DMS153 treated with DMSO at 0.1 percent for 48 hours (cell line): ENCODE measurements around the gene SAFB2.

ENCODE experiments used
- DNase-seq: peaks from one replicate; lab custom pipeline; 2025; ENCODE audit not compliant: unreplicated experiment; lab: John Stamatoyannopoulos, UW

SAFB2 gene

DNA sequence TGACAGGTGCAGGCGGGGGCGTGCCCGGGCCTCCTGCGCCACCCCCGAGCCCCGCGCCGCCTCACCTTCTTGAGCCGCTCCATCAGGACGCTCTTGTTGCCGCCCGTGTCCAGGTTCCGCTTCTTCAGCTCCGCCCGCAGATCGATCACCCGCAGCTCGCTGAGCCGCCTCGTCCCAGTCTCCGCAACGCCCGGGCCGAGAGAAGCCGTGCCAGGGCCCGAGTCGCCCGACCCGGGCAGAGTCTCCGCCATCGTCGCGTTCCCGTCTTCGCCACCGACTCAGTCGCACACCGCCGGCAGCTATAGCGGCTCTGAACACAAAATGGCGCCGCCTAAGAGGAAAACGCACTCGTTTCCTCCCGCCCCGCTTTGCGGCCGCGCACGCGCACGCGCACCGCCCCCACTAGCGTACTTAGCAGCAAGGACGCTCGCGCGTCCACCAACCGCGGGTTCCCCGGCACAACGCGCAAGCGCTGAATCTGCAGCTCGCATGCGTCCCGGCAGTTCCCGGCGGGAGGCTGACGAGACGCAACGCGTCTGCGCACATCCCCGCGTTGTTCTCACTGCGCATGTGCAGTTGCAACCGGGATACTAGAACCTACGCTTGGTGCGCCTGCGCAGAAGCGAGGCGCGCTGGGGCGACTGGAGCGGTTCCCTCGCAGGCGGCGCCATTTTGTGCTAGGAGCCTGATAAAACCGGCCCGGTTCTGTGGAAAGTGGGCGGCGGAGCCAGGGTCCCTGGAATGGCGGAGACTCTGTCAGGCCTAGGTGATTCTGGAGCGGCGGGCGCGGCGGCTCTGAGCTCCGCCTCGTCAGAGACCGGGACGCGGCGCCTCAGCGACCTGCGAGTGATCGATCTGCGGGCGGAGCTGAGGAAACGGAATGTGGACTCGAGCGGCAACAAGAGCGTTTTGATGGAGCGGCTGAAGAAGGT lies at the start of gene SAFB2, which contains the start of gene SAFB:
TSS of gene SAFB2 (minus strand) at position 312 of the 932 bp plus-strand sequence. CDS start at position 251, 61 bp downstream.
TSS of gene SAFB (plus strand) at position 619 of the 932 bp plus-strand sequence. CDS start at position 742, 123 bp downstream.
- peak; percentile 98 for DNase-seq

GRCh38 chr19:5671600-5671999 lies 49.0 kb upstream of the SAFB2 start:
- no peak for DNase-seq

DNA sequence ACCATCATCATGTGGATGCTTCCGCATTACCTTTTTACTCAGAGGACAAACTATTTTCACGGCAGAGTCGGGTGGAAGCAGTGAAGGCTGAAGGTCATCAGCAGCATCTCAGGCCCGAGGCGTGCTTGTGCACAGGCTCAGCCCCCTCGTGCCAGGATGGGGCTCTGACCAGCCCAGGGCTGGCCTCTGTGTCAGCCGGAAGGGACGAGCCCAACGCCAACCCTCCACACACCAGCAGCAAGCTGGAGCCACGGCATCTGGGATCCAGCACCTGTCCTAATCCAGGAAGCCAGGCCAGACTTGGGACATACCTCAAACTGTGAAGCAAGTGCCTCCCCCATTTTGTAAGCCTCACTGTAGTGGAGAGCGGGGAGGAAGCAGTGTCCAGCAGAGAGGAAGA lies 46.6 kb upstream of the SAFB2 start:
- no peak for DNase-seq

GRCh38 chr19:5667751-5668271 lies 45.2 kb upstream of the SAFB2 start:
- DNase-seq: no peak

DNA sequence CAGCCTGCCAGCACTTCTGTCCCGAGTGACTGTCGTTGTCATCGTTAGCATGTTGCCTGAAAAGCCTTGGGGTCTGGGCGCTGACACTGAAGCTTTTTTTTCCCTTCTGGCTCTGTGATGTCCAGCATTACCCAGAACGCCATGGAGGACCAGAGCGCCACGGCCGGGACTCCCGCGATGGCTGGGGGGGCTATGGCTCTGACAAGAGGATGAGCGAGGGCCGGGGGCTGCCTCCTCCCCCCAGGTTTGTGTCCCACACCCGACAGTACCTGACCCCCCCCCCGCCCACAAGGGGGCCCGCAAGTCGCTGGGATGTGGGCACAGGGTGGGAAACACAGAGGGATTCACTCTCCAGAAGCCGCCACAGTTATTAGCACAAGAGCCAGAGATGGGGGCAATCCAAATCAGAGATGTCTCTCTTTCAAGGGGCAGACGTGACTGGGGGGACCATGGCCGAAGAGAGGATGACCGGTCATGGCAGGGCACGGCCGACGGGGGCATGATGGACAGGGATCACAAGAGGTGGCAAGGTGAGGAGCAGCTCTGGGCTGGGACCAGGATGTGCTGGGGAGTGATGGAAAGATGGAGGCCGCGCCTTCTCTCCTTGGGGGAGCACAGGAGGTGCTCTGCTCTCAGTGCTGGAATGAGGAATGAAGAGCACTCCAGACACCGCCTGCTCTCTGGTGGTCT lies 44.5 kb upstream of the SAFB2 start:
- no peak for DNase-seq

DNA sequence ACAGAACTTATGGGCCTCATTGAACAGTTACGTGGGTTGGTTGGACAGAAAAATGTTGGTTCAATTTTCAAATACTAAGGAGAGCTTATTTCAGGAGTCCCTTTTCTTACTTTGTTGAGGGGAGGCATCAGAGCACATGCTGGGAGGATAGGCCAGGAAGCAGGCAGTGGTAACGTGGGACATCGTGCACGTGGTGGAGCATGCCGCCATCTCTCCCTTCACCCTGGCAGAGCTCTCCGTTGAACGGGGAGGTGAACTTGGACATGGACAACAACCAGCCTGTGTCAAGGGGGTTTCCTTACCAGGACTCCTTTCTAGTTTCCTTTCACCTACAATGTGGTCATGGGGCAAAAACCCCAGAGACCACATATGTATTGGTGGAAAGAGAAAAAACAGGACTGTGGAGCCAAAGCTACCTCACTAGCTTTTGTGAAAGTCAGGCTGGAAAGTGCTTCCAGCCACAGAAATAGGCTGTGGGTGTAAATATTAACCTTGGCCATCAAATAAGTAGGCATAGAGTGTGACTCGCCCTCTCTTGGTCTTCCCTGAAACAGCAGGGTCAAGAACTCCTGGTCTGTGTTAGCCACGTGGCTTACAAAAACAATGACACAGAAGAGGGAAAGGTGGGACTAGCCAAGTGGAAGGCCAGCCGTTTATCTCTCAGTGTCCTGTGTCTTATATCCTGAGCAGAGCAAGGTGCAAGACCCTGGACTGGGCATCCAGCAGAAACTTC lies 43.4 kb upstream of the SAFB2 start:
- DNase-seq: no peak

DNA sequence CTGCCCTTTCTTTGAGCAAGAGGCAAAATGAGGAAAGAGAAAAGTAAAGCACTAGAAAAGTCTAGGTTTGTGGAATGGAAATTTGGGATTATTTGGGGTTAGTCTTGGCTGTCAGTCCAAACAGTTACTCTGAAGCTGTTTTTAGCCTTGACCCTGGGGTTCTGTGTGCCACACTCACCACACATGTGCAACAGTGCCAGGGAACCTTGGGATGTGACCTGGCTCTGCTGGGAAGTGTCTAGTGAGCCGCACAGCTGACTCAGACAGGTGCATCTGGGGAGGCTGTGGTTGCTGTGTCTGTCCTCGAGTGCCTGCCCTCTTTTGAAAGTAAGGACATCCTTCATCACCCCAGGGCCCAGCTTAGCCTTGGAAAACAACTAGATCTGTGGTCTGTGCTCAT lies 41.9 kb upstream of the SAFB2 start:
- no peak for DNase-seq

DNA sequence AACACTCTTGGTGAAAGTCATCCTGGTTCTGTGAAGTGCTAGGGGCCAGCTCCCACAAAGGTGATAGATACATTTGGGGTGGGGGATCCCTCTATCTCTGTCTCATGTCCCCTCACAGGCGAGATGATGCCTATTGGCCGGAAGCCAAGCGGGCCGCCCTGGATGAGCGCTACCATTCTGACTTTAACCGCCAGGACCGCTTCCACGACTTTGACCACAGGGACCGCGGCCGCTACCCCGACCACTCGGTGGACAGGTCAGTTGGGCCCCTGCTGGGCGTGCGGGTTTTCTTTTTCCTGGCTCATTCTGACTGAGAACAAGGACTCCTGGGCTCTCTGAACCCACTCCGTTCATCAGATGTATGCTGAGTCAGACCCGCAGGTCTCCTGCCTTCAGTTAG lies 41.3 kb upstream of the SAFB2 start:
- DNase-seq: no peak

- no peak for DNase-seq
These were observed 38.9 kb upstream of the SAFB2 start for GRCh38 chr19:5661483-5661882.

- DNase-seq: no peak
These were observed 32.8 kb upstream of the SAFB2 start for GRCh38 chr19:5655412-5655811.

DNA sequence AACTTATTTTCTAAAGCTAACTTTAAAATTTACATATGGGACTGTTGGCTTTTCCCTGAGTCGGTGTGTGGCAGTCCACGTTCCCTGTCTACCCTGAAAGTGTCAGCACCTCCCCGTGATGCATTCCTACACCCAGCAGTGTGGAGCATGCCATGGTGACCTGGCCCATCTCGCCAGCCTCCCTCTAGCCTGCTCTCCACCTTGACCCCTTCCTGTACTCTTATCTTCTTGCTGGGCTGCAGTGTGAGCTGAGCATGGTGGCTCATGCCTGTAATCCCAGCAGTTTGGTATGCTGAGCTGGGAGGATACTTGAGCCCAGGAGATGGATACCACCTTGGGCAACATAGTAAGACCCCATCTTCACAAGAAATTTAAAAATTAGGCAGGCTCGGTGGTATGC lies 32.4 kb upstream of the SAFB2 start:
- DNase-seq: no peak

GRCh38 chr19:5652261-5652660 lies 29.7 kb upstream of the SAFB2 start:
- no peak for DNase-seq

DNA sequence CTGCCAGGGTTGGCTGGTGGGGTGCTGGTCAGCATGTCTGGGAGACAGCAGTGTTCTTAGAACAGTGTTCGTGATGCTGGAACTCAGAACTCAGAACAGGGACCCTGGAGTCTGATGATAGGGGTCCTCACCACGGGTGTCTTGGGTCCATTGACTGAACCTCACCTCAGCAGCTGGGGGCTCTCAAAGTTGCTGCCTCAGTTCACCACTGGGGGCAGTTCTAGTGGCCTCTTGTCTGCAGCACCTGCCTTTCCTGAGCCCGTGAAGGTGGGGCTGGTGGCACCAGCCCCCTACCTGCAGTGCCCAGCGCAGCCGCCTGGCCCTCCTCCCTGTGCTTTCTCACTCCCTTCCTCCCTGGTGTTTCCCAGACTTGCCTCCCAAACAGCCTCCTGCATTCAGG lies 28.8 kb upstream of the SAFB2 start:
- DNase-seq: no peak

DNA sequence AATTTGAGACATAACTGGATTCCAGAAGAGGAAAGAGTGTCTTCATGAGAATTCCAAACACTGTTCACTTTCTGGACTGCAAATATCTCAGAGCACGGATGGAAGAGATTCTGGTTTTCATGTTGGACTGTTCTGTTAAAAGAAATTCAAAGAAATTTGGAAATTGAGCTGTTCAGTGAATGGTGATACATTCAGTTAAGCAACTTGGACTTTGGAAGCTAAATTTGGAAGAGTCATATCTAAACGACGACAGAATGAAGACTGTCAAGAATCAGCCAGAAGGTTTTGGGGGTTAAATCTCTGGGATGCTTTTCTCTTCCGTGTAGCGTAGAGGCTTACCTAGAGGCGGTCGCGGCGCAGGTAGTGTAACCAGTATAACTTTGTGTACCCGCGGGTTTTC lies 25.9 kb upstream of the SAFB2 start:
- DNase-seq: no peak

- DNase-seq: no peak
These were observed 24.1 kb upstream of the SAFB2 start for GRCh38 chr19:5646703-5647102.

DNA sequence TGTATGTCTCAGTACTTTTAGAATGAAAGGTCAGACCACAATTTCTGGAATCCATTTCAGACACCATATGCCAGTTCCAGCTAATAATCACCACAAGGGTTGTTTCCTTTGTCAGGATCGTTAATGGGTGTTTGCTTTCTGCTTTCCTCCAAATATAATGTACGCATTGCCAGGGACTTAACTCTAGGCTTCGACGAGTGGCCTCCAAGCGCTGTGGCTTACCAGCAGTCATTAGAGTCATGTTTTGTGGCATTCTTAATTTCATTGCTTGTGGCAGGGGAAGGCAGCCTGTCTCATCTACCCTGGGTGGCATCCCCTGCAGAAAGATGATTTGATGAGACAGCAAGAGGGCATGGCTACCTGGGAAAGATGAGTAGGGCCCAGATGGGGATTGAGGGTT lies 22.8 kb upstream of the SAFB2 start:
- DNase-seq: peak; percentile 67

- no peak for DNase-seq
These were observed 21.5 kb upstream of the SAFB2 start for GRCh38 chr19:5644037-5644436.

- DNase-seq: no peak
These were observed 20.5 kb upstream of the SAFB2 start for GRCh38 chr19:5643060-5643459.

DNA sequence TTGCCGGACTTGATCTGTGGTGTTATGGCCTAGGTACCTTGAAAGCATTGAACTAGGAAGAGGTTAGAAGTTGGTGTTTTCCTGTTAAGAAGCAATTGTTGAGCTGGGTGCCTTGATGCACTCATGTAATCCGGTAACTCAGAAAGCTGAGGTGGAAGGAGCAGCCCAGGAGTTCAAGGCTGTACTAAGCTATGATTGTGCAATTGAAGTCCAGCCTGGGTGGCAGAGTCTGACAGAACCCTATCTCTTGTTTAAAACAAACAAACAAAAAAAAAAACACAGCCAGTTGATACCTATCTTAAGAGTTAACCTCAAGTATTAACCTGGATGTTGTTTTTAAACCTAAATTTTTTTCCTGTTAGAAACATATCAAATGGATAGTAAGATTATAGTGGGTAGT lies 19.6 kb upstream of the SAFB2 start:
- DNase-seq: no peak

DNA sequence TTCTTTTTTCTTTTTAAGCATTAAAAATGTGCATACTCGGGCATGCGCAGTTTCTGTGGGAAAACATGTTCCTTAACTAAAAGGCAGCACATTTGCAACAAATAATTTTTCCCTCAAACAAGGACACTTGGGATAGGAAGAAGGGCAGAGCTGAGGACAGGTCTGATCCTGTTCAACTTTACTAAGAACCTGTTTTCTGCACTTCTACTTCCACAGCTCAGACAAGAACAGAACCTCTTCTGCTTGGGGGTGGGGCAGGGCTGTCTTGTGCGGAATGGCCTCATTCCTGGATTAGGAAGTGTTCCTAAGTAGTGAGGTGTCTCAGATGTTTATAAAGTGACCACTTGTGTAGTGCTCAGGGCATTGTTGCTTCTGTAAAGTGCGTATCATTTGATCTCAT lies 18.6 kb upstream of the SAFB2 start:
- no peak for DNase-seq

DNA sequence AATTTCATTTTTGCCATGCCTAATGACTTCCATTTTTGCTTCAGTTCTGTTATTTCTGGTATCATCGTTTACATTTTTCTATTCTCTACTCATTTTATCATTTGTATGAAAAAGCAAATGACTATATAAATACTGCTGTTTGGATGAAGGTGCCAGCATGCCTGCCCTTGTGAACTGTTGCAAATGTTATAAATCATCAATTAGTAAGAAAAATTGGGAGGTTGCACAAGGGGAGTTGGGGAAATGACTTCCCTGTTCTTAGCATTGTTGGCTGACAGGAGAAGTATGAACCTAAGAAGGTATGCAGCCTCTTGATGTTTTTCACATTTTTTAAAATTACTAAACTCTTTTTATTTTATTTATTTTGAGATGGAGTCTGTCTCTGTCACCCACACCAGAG lies 15.4 kb upstream of the SAFB2 start:
- no peak for DNase-seq
